MCF 10A (cell line): ENCODE data around the gene PARP8. TPM values are rescaled to one million over a fixed set of nuclear protein-coding genes. Genes with fewer than 3 reads are reported as not detected.

ENCODE experiments used
- BruUV-seq: library from RNA; stranded (reverse); fragments of 400-500 nt; replicated peaks from 2 replicates; lab custom pipeline; 2021; lab: Mats Ljungman, UMichigan
- CTCF ChIA-PET: fragments of 300-600 bp; sonication (Branson Sonifier 250); formaldehyde crosslinking; extraction: SDS; loops from one replicate; lab custom pipeline; 2021; ENCODE audit warnings: antibody characterized with exemption, inconsistent platforms; lab: Yijun Ruan, JAX
- POLR2A ChIA-PET: fragments of 300-600, 350-650 bp; sonication (Branson Sonifier 250); formaldehyde crosslinking; extraction: SDS; loops from one replicate; lab custom pipeline; 2020; ENCODE audit warnings: antibody characterized with exemption, inconsistent platforms; lab: Yijun Ruan, JAX
- DNase-seq: peaks from one replicate; pipeline ENCODE4 v3.0.0-alpha.2; 2018; ENCODE audit not compliant: unreplicated experiment
- H3K27ac Mint-ChIP-seq: one replicate; pipeline ENCODE4 v1.8.0; 2022; ENCODE audit warnings: mild to moderate bottlenecking, low read depth, mixed read lengths; ENCODE audit not compliant: unreplicated experiment
- H3K27me3 Mint-ChIP-seq: one replicate; pipeline ENCODE4 v1.8.0; 2022; ENCODE audit warnings: mixed read lengths; ENCODE audit not compliant: insufficient read depth, unreplicated experiment
- H3K36me3 Mint-ChIP-seq: one replicate; pipeline ENCODE4 v1.8.0; 2022; ENCODE audit warnings: mild to moderate bottlenecking, moderate library complexity, mixed read lengths; ENCODE audit not compliant: insufficient read depth, unreplicated experiment
- H3K4me1 Mint-ChIP-seq: one replicate; pipeline ENCODE4 v1.8.0; 2022; ENCODE audit warnings: mixed read lengths; ENCODE audit not compliant: insufficient read depth, unreplicated experiment
- H3K4me3 Mint-ChIP-seq: one replicate; pipeline ENCODE4 v1.8.0; 2022; ENCODE audit warnings: mild to moderate bottlenecking, moderate library complexity, mixed read lengths; ENCODE audit not compliant: unreplicated experiment
- H3K9me3 Mint-ChIP-seq: one replicate; pipeline ENCODE4 v1.8.0; 2022; ENCODE audit warnings: mixed read lengths; ENCODE audit not compliant: unreplicated experiment
- CTCF ChIP-seq: fragments of 200-600 bp; IDR thresholded peaks from one replicate; pipeline ENCODE4 v1.8.0; 2022; ENCODE audit warnings: antibody characterized with exemption, mild to moderate bottlenecking; ENCODE audit not compliant: unreplicated experiment
- intact Hi-C: fragments of 100-400 bp; cut with micrococcal nuclease; formaldehyde crosslinking; loops from 2 replicates; pipeline ENCODE4 v1.14.1; 2022
- total RNA-seq: library from RNA; stranded (reverse); gene quantifications from 2 replicates; pipeline ENCODE4 v1.2.3, GENCODE V29; 2022

The PARP8 gene
- total RNA-seq, 1 experiment from 2014 or later, result 31.2 TPM

- CTCF ChIA-PET, result interaction anchor here (0.6 to 1.0 kb wide), 3 partner anchors 13 to 85 kb away, joined by 3 to 5 read pairs (median 3); no protein-coding TSS in a partner anchor
- no peak for TF ChIP-seq CTCF
- BruUV-seq, result no TSS peak
- H3K36me3 Mint-ChIP-seq, result no peaks in the 10 kb centered on the region
- H3K27me3 Mint-ChIP-seq, result no peaks in the 10 kb centered on the region
- POLR2A ChIA-PET, result interaction anchor here (0.5 to 1.3 kb wide), 3 partner anchors 57 to 181 kb away, joined by 3 read pairs; no protein-coding TSS in a partner anchor
- intact Hi-C loops, result no loop called here
- DNase-seq, result no peak
- no peak overlapping the region for H3K27ac Mint-ChIP-seq
- H3K9me3 Mint-ChIP-seq, result no peaks in the 10 kb centered on the region
- H3K4me1 Mint-ChIP-seq, result peaks cover 6% of the 10 kb centered on the region
- no peak overlapping the region for H3K4me3 Mint-ChIP-seq
Observed at GRCh38 chr5:50738864-50739263, 72.4 kb downstream of the PARP8 start.

- DNase-seq, result no peak
- ChIA-PET POLR2A (interaction anchor here (0.9 kb wide), 1 partner anchor 73 kb away, joined by 3 read pairs; no protein-coding TSS in a partner anchor), CTCF (interaction anchor here (0.5 to 1.4 kb wide), 4 partner anchors 17 to 91 kb away, joined by 3 to 5 read pairs (median 4); no protein-coding TSS in a partner anchor)
- no peaks in the 10 kb centered on the region for H3K9me3 Mint-ChIP-seq
- H3K27me3 Mint-ChIP-seq, result no peaks in the 10 kb centered on the region
- BruUV-seq, result no TSS peak
- no peak overlapping the region for H3K27ac Mint-ChIP-seq
- intact Hi-C loops, result no loop called here
- peaks cover 20% of the 10 kb centered on the region for H3K4me1 Mint-ChIP-seq
- TF ChIP-seq CTCF, result no peak
- no peak overlapping the region for H3K4me3 Mint-ChIP-seq
- H3K36me3 Mint-ChIP-seq, result no peaks in the 10 kb centered on the region
Observed at GRCh38 chr5:50740832-50741231, 74.4 kb downstream of the PARP8 start.

- TF ChIP-seq CTCF, result no peak
- no peaks in the 10 kb centered on the region for H3K9me3 Mint-ChIP-seq
- H3K27ac Mint-ChIP-seq, result peak overlapping the region; percentile 28
- POLR2A ChIA-PET, result interaction anchor here (0.6 to 1.6 kb wide), 4 partner anchors 10 to 317 kb away, joined by 3 read pairs; no protein-coding TSS in a partner anchor
- DNase-seq, result peak; percentile 20
- H3K4me1 Mint-ChIP-seq, result peaks cover 30% of the 10 kb centered on the region
- no peaks in the 10 kb centered on the region for H3K27me3 Mint-ChIP-seq
- no peaks in the 10 kb centered on the region for H3K36me3 Mint-ChIP-seq
- intact Hi-C loops, result no loop called here
- peak overlapping the region; percentile 62 for H3K4me3 Mint-ChIP-seq
- CTCF ChIA-PET, result interaction anchor here (0.6 to 1.0 kb wide), 5 partner anchors 19 to 230 kb away, joined by 3 read pairs; no protein-coding TSS in a partner anchor
- no TSS peak for BruUV-seq
Observed at GRCh38 chr5:50744776-50745175, 78.3 kb downstream of the PARP8 start.

- Mint-ChIP-seq H3K27ac (peak overlapping the region; percentile 28), H3K4me3 (peak overlapping the region; percentile 62), H3K27me3 (no peaks in the 10 kb centered on the region), H3K36me3 (no peaks in the 10 kb centered on the region), H3K9me3 (no peaks in the 10 kb centered on the region), H3K4me1 (peaks cover 30% of the 10 kb centered on the region)
- ChIA-PET POLR2A (interaction anchor here (0.6 to 1.6 kb wide), 5 partner anchors 10 to 304 kb away, joined by 3 to 5 read pairs (median 3); partner anchors contain the start of gene EMB), CTCF (interaction anchor here (0.6 to 1.3 kb wide), 6 partner anchors 27 to 232 kb away, joined by 3 to 5 read pairs (median 3); no protein-coding TSS in a partner anchor)
- BruUV-seq, result no TSS peak
- DNase-seq, result no peak
- TF ChIP-seq CTCF, result no peak
- intact Hi-C loops, result no loop called here
Observed at GRCh38 chr5:50745221-50745910, 78.9 kb downstream of the PARP8 start.
